Calu3 (cell line): ENCODE results near the gene NRP1. TPM values are rescaled to one million over a fixed set of nuclear protein-coding genes. Genes with fewer than 3 reads are reported as not detected.

Experiments used
- BruUV-seq: library from RNA; stranded (reverse); fragments of 400-500 nt; replicated peaks from 2 replicates; lab custom pipeline; 2021; lab: Mats Ljungman, UMichigan
- CTCF ChIA-PET: fragments of 300-600 bp; sonication (Branson Sonifier 250); formaldehyde crosslinking; loops from one replicate; lab custom pipeline; 2022; ENCODE audit warnings: antibody characterized with exemption; lab: Charles Lee
- DNase-seq: peaks from one replicate; pipeline ENCODE4 v3.0.0; 2022
- H3K27ac Mint-ChIP-seq: one replicate; pipeline ENCODE4 v1.8.0; 2022; ENCODE audit warnings: mixed read lengths; ENCODE audit not compliant: unreplicated experiment
- H3K27me3 Mint-ChIP-seq: one replicate; pipeline ENCODE4 v1.8.0; 2022; ENCODE audit warnings: mixed read lengths; ENCODE audit not compliant: unreplicated experiment
- H3K36me3 Mint-ChIP-seq: one replicate; pipeline ENCODE4 v1.8.0; 2022; ENCODE audit warnings: mild to moderate bottlenecking, moderate library complexity, mixed read lengths; ENCODE audit not compliant: insufficient read depth, unreplicated experiment
- H3K4me1 Mint-ChIP-seq: one replicate; pipeline ENCODE4 v1.8.0; 2022; ENCODE audit warnings: mild to moderate bottlenecking, low read depth, mixed read lengths; ENCODE audit not compliant: unreplicated experiment
- H3K4me3 Mint-ChIP-seq: one replicate; pipeline ENCODE4 v1.8.0; 2022; ENCODE audit warnings: mild to moderate bottlenecking, low read depth, moderate library complexity, mixed read lengths; ENCODE audit not compliant: unreplicated experiment
- H3K9me3 Mint-ChIP-seq: one replicate; pipeline ENCODE4 v1.8.0; 2022; ENCODE audit warnings: low read depth, mixed read lengths; ENCODE audit not compliant: unreplicated experiment
- CTCF ChIP-seq: fragments of 200-600 bp; IDR thresholded peaks from one replicate; pipeline ENCODE4 v1.8.0; 2022; ENCODE audit warnings: antibody characterized with exemption; ENCODE audit not compliant: unreplicated experiment
- intact Hi-C: fragments of 100-400 bp; cut with micrococcal nuclease; formaldehyde crosslinking; loops from one replicate; pipeline ENCODE4 v1.10.0; 2022; ENCODE audit not compliant: unreplicated experiment
- total RNA-seq: library from RNA; stranded (reverse); gene quantifications from 2 replicates; pipeline ENCODE4 v1.2.3, GENCODE V29; 2022

Gene NRP1
- total RNA-seq, 1 experiment from 2014 or later, result 96.3 TPM

GRCh38 chr10:33373263-33373662, 38.8 kb upstream of the NRP1 start:
- no peak for TF ChIP-seq CTCF
- CTCF ChIA-PET, result no interaction called here
- no peak for DNase-seq
- no peak overlapping the region for H3K27ac Mint-ChIP-seq
- intact Hi-C loops, result no loop called here
- H3K4me1 Mint-ChIP-seq, result peaks cover 17% of the 10 kb centered on the region
- H3K27me3 Mint-ChIP-seq, result no peaks in the 10 kb centered on the region
- peaks cover 21% of the 10 kb centered on the region for H3K9me3 Mint-ChIP-seq
- BruUV-seq, result no TSS peak
- no peak overlapping the region for H3K4me3 Mint-ChIP-seq
- no peaks in the 10 kb centered on the region for H3K36me3 Mint-ChIP-seq

DNA sequence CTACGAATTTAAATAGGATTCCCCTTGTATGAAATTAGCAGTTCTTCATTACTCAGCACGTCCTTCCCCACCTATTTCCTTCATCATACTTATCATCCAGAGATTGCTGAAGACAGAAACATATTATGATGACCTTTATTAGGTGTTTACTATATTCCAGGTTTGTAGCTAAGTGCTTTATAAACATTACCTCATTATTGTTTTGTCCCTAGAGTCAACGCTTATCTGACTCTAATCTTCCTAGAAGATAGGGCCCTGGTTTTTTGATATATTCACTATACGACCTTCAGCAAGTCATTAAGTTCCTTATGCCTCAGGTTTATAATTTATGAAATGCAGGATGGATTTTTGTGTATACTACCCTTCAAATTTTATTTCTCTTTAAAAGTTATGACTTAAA, 36.8 kb upstream of the NRP1 start:
- H3K9me3 Mint-ChIP-seq, result peaks cover 23% of the 10 kb centered on the region
- peaks cover 13% of the 10 kb centered on the region for H3K4me1 Mint-ChIP-seq
- H3K27me3 Mint-ChIP-seq, result no peaks in the 10 kb centered on the region
- no peak overlapping the region for H3K4me3 Mint-ChIP-seq
- no peak for TF ChIP-seq CTCF
- no peak overlapping the region for H3K27ac Mint-ChIP-seq
- DNase-seq, result no peak
- no TSS peak for BruUV-seq
- H3K36me3 Mint-ChIP-seq, result peaks cover 2% of the 10 kb centered on the region
- intact Hi-C loops, result no loop called here
- CTCF ChIA-PET, result no interaction called here

GRCh38 chr10:33370434-33370930, 36.0 kb upstream of the NRP1 start:
- TF ChIP-seq CTCF, result no peak
- peaks cover 7% of the 10 kb centered on the region for H3K36me3 Mint-ChIP-seq
- peaks cover 23% of the 10 kb centered on the region for H3K9me3 Mint-ChIP-seq
- H3K4me3 Mint-ChIP-seq, result no peak overlapping the region
- H3K4me1 Mint-ChIP-seq, result peaks cover 20% of the 10 kb centered on the region
- CTCF ChIA-PET, result no interaction called here
- H3K27ac Mint-ChIP-seq, result no peak overlapping the region
- H3K27me3 Mint-ChIP-seq, result no peaks in the 10 kb centered on the region
- intact Hi-C loops, result no loop called here
- no peak for DNase-seq
- no TSS peak for BruUV-seq

GRCh38 chr10:33368086-33368485, 33.6 kb upstream of the NRP1 start:
- Mint-ChIP-seq H3K36me3 (peaks cover 7% of the 10 kb centered on the region), H3K27ac (peak overlapping the region; percentile 6), H3K27me3 (no peaks in the 10 kb centered on the region), H3K4me1 (peaks cover 30% of the 10 kb centered on the region), H3K4me3 (no peak overlapping the region), H3K9me3 (peaks cover 21% of the 10 kb centered on the region)
- intact Hi-C loops, result no loop called here
- CTCF ChIA-PET, result no interaction called here
- no peak for TF ChIP-seq CTCF
- no peak for DNase-seq
- BruUV-seq, result no TSS peak
